ENCODE results near the gene NDUFS5. TPM values are rescaled to one million over a fixed set of nuclear protein-coding genes. Genes with fewer than 3 reads are reported as not detected.

NDUFS5 gene
- polyA plus RNA-seq, 3 donors from 2014 or later = 390 to 517 (median 431) TPM

DNA sequence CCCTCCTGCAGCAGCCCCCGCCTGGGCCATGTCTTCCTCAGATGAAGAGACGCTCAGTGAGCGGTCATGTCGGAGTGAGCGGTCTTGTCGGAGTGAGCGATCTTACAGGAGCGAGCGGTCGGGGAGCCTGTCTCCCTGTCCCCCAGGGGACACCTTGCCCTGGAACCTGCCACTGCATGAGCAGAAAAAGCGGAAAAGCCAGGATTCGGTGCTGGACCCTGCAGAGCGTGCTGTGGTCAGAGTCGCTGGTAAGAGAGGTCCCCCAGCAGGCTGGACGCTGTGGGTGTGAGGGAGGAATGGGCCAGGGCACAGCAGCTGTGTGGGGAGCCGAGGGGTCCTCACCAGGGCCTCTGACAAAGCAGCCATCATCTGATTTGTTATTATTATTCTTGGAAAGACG, 58.0 kb downstream of the NDUFS5 start:
- H3K27ac Mint-ChIP-seq = no peak overlapping the region
- H3K36me3 Mint-ChIP-seq = no peaks in the 10 kb centered on the region
- peaks cover 13 to 17% (median 16%) of the 10 kb centered on the region in 3 donors for H3K27me3 Mint-ChIP-seq (ENCODE audit: low read depth in 3 of 3)
- H3K4me3 Mint-ChIP-seq = no peak overlapping the region
- H3K4me1 Mint-ChIP-seq = peaks cover 9 to 12% of the 10 kb centered on the region in 2 donors
- no peak for DNase-seq
- no peaks in the 10 kb centered on the region for H3K9me3 Mint-ChIP-seq

Other genes with a start within 250 kb of the NDUFS5 start
- gene RRAGC, start 166.6 kb upstream of the NDUFS5 start, polyA plus RNA-seq = 10 to 100 TPM in 1 of 3 donors, 1 to 10 TPM in 2; 6.3 to 10.3 (median 7.8) TPM
- gene MYCBP, start 153.0 kb upstream of the NDUFS5 start, polyA plus RNA-seq = 10 to 100 TPM; 39.3 to 58.0 (median 47.3) TPM
- gene GJA9, start 144.8 kb upstream of the NDUFS5 start, polyA plus RNA-seq = not detected
- gene RHBDL2, start 84.5 kb upstream of the NDUFS5 start, polyA plus RNA-seq = not detected
- 10 to 100 TPM; 69.5 to 89.2 (median 74.8) TPM for gene AKIRIN1, start 35.1 kb upstream of the NDUFS5 start, polyA plus RNA-seq
- 100 to 1,000 TPM in 1 of 3 donors, 10 to 100 TPM in 2; 12.7 to 152 (median 12.9) TPM for gene MACF1, start 178.3 kb downstream of the NDUFS5 start, polyA plus RNA-seq

Data from immature natural killer cell (primary cell).